Skeletal muscle satellite cell (primary cell): ENCODE data around the gene SPAG16.

ENCODE experiments used
- H3K27me3 ChIP-seq: 2 replicates; pipeline ENCODE4 v1.7.0; 2013; ENCODE audit warnings: low read length; ENCODE audit not compliant: control insufficient read depth, insufficient read depth
- H3K36me3 ChIP-seq: 2 replicates; pipeline ENCODE4 v1.7.0; 2013; ENCODE audit warnings: mild to moderate bottlenecking, control low read depth, low read length; ENCODE audit not compliant: insufficient read depth
- H3K4me1 ChIP-seq: 2 replicates; pipeline ENCODE4 v1.7.0; 2013; ENCODE audit warnings: low read length; ENCODE audit not compliant: control insufficient read depth, insufficient read depth
- H3K4me2 ChIP-seq: 2 replicates; pipeline ENCODE4 v1.7.0; 2013; ENCODE audit warnings: mild to moderate bottlenecking, low read length
- H3K4me3 ChIP-seq: 2 replicates; pipeline ENCODE4 v1.7.0; 2013; ENCODE audit warnings: low read length
- H3K9ac ChIP-seq: 2 replicates; pipeline ENCODE4 v1.7.0; 2013; ENCODE audit warnings: mild to moderate bottlenecking, low read depth, low read length, moderate library complexity
- H3K9me3 ChIP-seq: replicated peaks from 2 replicates; pipeline ENCODE4 v1.7.0; 2013; ENCODE audit warnings: mild to moderate bottlenecking, control low read depth, low read length

The SPAG16 gene

GRCh38 chr2:214367171-214367570, 1082.9 kb downstream of the SPAG16 start:
- H3K4me3 ChIP-seq = no peak overlapping the region
- H3K9me3 ChIP-seq = no peaks in the 10 kb centered on the region

GRCh38 chr2:214376618-214377285, 1092.5 kb downstream of the SPAG16 start:
- Histone ChIP-seq H3K4me1 (no peaks in the 10 kb centered on the region), H3K36me3 (no peaks in the 10 kb centered on the region), H3K4me3 (no peak overlapping the region), H3K9ac (no peak overlapping the region), H3K27me3 (no peaks in the 10 kb centered on the region), H3K9me3 (no peaks in the 10 kb centered on the region), H3K4me2 (no peak overlapping the region)

More at GRCh38 chr2:214367171-214367570, 1082.9 kb downstream of the SPAG16 start:
- H3K36me3 ChIP-seq = no peaks in the 10 kb centered on the region
- H3K4me2 ChIP-seq = no peak overlapping the region
- H3K4me1 ChIP-seq = no peaks in the 10 kb centered on the region
- H3K27me3 ChIP-seq = no peaks in the 10 kb centered on the region
- H3K9ac ChIP-seq = no peak overlapping the region

- Histone ChIP-seq H3K4me2 (no peak overlapping the region), H3K4me1 (no peaks in the 10 kb centered on the region), H3K36me3 (no peaks in the 10 kb centered on the region), H3K9me3 (no peaks in the 10 kb centered on the region), H3K27me3 (no peaks in the 10 kb centered on the region), H3K4me3 (no peak overlapping the region), H3K9ac (no peak overlapping the region)
Measured at GRCh38 chr2:214377286-214377624, 1093.0 kb downstream of the SPAG16 start.

- no peaks in the 10 kb centered on the region for H3K4me1 ChIP-seq
- H3K4me2 ChIP-seq = no peak overlapping the region
- H3K36me3 ChIP-seq = no peaks in the 10 kb centered on the region
- H3K27me3 ChIP-seq = no peaks in the 10 kb centered on the region
- H3K4me3 ChIP-seq = no peak overlapping the region
- H3K9ac ChIP-seq = no peak overlapping the region
- H3K9me3 ChIP-seq = no peaks in the 10 kb centered on the region
Measured at GRCh38 chr2:214378455-214379103, 1094.3 kb downstream of the SPAG16 start.

GRCh38 chr2:214379227-214379626, 1095.0 kb downstream of the SPAG16 start:
- H3K36me3 ChIP-seq = no peaks in the 10 kb centered on the region
- H3K9me3 ChIP-seq = no peaks in the 10 kb centered on the region
- H3K4me3 ChIP-seq = no peak overlapping the region
- no peak overlapping the region for H3K4me2 ChIP-seq
- no peaks in the 10 kb centered on the region for H3K4me1 ChIP-seq
- no peak overlapping the region for H3K9ac ChIP-seq
- H3K27me3 ChIP-seq = no peaks in the 10 kb centered on the region

GRCh38 chr2:214380681-214381080, 1096.4 kb downstream of the SPAG16 start:
- no peak overlapping the region for H3K4me3 ChIP-seq
- no peak overlapping the region for H3K9ac ChIP-seq
- H3K9me3 ChIP-seq = no peaks in the 10 kb centered on the region
- H3K27me3 ChIP-seq = no peaks in the 10 kb centered on the region
- no peak overlapping the region for H3K4me2 ChIP-seq
- no peaks in the 10 kb centered on the region for H3K36me3 ChIP-seq
- no peaks in the 10 kb centered on the region for H3K4me1 ChIP-seq

GRCh38 chr2:214382229-214382628, 1098.0 kb downstream of the SPAG16 start:
- no peak overlapping the region for H3K4me3 ChIP-seq
- no peaks in the 10 kb centered on the region for H3K4me1 ChIP-seq
- no peaks in the 10 kb centered on the region for H3K36me3 ChIP-seq
- no peak overlapping the region for H3K9ac ChIP-seq
- H3K27me3 ChIP-seq = no peaks in the 10 kb centered on the region
- no peak overlapping the region for H3K4me2 ChIP-seq
- no peaks in the 10 kb centered on the region for H3K9me3 ChIP-seq

- H3K4me1 ChIP-seq = no peaks in the 10 kb centered on the region
- H3K9ac ChIP-seq = no peak overlapping the region
- H3K27me3 ChIP-seq = no peaks in the 10 kb centered on the region
- H3K4me2 ChIP-seq = no peak overlapping the region
- H3K9me3 ChIP-seq = no peaks in the 10 kb centered on the region
- H3K4me3 ChIP-seq = no peak overlapping the region
- no peaks in the 10 kb centered on the region for H3K36me3 ChIP-seq
Measured at GRCh38 chr2:214386720-214387119, 1102.5 kb downstream of the SPAG16 start.

GRCh38 chr2:214389334-214389733, 1105.1 kb downstream of the SPAG16 start:
- Histone ChIP-seq H3K9ac (no peak overlapping the region), H3K27me3 (no peaks in the 10 kb centered on the region), H3K9me3 (no peaks in the 10 kb centered on the region), H3K4me3 (no peak overlapping the region), H3K4me1 (no peaks in the 10 kb centered on the region), H3K4me2 (no peak overlapping the region), H3K36me3 (no peaks in the 10 kb centered on the region)

- Histone ChIP-seq H3K4me1 (no peaks in the 10 kb centered on the region), H3K9me3 (no peaks in the 10 kb centered on the region), H3K4me2 (no peak overlapping the region), H3K27me3 (no peaks in the 10 kb centered on the region), H3K9ac (no peak overlapping the region), H3K4me3 (no peak overlapping the region), H3K36me3 (no peaks in the 10 kb centered on the region)
Measured at GRCh38 chr2:214393796-214394195, 1109.5 kb downstream of the SPAG16 start.

GRCh38 chr2:214395040-214395439, 1110.8 kb downstream of the SPAG16 start:
- no peak overlapping the region for H3K4me3 ChIP-seq
- no peak overlapping the region for H3K9ac ChIP-seq
- H3K36me3 ChIP-seq = no peaks in the 10 kb centered on the region
- no peak overlapping the region for H3K4me2 ChIP-seq
- H3K4me1 ChIP-seq = no peaks in the 10 kb centered on the region
- no peaks in the 10 kb centered on the region for H3K9me3 ChIP-seq
- no peaks in the 10 kb centered on the region for H3K27me3 ChIP-seq

GRCh38 chr2:214401580-214401979, 1117.3 kb downstream of the SPAG16 start:
- H3K36me3 ChIP-seq = no peaks in the 10 kb centered on the region
- H3K4me2 ChIP-seq = no peak overlapping the region
- H3K27me3 ChIP-seq = no peaks in the 10 kb centered on the region
- no peak overlapping the region for H3K4me3 ChIP-seq
- no peaks in the 10 kb centered on the region for H3K9me3 ChIP-seq
- no peaks in the 10 kb centered on the region for H3K4me1 ChIP-seq
- no peak overlapping the region for H3K9ac ChIP-seq
